CD4-positive, alpha-beta T cell treated with Interleukin-17A for 1 hour (primary cell): Measurements from ENCODE around the gene DPP10.

ENCODE experiments used
- DNase-seq: peaks from one replicate; pipeline ENCODE4 v3.0.0-alpha.2; 2020

DPP10 gene

DNA sequence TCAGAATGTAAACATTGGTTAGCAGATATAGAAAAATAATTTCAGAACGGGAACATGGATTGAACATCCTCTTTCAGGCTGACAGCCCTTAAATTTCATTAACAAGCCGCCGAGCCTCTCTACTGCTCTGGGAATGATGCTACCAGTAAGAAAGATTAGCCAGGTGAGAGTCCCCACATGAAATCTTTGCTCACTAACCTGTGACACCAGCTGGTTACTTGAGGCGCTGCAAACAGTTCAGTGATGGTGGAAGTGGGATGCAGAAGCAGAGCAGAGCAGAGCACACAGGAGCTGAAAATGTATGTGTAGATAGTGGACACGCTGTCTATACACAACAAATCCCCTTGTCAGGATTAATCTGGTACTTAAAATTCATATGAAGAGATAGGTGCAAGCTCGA is 721.1 kb downstream of the DPP10 start:
- DNase-seq = no peak

GRCh38 chr2:115165529-115166109 is 723.2 kb downstream of the DPP10 start:
- DNase-seq = no peak

DNA sequence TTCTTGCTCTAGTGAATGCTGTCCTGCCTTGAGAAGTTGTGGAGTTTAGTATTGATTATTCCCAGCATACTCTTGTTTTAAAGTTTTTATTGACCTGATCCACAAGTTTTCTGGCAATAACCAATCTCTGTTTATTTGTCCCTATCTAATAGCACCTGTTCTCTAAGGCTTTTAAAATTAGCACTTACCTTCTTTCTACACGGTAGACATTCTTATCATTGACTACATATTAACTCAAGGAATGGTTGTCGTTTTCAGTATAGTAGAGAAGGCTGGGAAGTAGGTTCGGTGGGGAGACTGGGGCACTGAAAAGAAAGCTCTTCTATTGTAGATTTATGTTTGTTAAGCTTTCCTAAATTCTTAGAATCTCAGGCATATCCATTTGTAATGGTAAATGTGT is 726.0 kb downstream of the DPP10 start:
- no peak for DNase-seq

GRCh38 chr2:115169814-115170213 is 727.4 kb downstream of the DPP10 start:
- DNase-seq = no peak

DNA sequence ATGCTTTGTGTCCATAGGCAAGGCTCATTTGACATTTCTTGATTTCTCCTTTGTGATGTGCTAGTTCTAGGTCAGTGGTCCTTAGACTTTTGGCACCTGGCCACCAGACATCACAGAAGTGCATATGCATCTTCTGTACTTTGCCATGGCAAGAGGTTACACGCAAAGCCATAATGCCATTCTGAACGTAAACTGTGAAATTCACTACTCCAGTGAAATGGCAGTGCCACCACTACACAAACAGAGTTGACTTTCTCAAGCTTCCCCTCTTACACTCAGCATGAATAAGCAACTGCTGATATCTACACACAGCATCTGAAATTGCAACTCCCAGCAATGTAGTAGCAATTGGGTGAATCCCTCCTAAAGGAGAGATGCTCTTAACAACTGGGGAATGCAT is 729.3 kb downstream of the DPP10 start:
- DNase-seq = no peak

GRCh38 chr2:115174651-115175050 is 732.2 kb downstream of the DPP10 start:
- DNase-seq = no peak

- DNase-seq = no peak
Measured at GRCh38 chr2:115183144-115183543, 740.7 kb downstream of the DPP10 start.

- no peak for DNase-seq
Measured at GRCh38 chr2:115190459-115190858, 748.0 kb downstream of the DPP10 start.

- no peak for DNase-seq
Measured at GRCh38 chr2:115194623-115195022, 752.2 kb downstream of the DPP10 start.

DNA sequence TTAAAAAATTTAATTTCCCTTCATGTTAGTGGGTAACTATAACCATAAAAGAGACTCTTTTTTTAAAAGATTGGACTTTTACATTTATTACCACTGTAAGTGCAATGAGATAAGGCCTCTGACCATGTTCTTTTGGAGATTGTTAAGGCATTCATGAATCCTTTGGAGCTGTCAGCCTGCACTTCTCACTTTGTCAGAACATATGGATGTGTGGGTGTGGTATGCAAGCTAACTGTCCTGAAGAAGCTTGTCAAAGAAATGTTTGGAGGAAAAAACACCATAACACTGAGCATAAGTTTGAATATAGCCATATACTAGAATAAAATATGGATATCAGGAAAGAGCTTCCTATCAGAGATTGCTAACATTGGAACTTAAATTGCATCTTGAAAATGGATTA is 754.1 kb downstream of the DPP10 start:
- DNase-seq = no peak

- DNase-seq = no peak
Measured at GRCh38 chr2:115199966-115200365, 757.5 kb downstream of the DPP10 start.

GRCh38 chr2:115201386-115201785 is 758.9 kb downstream of the DPP10 start:
- DNase-seq = no peak

- no peak for DNase-seq
Measured at GRCh38 chr2:115208493-115209164, 766.2 kb downstream of the DPP10 start.

DNA sequence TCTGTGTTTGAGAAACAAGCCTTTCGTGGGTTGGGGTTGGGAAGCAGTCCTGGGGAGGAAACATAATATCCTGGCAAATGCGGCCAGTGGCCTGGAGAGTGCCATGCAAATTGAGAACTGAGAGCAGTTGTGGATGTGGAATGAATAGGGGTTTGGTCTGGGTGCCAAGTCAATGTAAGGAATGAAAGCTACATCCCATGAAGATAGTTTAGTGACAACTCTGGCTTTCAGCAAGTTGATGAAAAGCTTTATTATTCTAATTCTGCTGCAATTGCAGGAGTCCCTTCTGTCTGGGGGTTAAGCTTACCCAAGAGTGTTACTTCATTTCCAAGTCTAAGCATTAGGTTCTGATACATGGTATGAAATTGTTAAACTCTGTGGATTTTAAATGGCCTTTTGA is 771.6 kb downstream of the DPP10 start:
- no peak for DNase-seq

- no peak for DNase-seq
Measured at GRCh38 chr2:115219296-115219695, 776.9 kb downstream of the DPP10 start.

GRCh38 chr2:115234186-115234585 is 791.7 kb downstream of the DPP10 start:
- no peak for DNase-seq

DNA sequence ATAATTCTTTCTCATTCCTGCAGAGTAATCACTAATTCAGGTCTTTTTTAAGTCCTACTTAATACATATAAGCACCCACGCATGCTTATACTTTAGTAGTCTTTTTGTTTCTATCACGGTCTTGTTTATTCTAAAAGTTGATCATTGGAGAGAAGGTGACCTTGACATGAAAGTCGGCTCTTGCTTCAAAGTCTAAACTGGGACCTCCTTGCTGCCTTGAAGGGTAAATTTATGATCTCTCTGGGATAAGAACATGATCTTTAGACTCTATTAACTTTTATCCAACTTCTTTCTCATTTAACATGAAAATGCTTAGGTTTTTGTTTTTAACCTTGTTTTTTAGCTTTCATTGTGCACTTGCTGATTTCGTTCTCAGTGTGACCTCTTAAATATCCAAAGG is 792.3 kb downstream of the DPP10 start:
- no peak for DNase-seq

DNA sequence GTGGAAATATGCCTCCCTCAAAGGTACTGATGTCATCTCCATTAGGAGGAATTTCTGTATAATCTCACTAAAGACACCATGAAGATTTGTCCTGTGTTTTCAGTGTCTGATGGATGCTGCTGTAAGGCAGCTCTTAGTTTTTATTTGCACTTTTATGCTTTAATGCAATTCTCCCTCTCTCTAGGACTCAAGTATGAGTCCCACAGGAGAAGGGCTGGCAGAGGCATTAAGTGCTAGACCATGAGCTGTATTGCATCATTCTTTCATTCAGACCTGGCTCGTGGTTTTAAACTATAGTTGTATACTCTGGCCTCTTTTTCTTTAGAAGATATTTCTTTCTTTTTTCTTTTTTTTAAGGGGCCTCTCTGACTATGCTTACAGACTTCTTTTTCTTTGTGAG is 805.6 kb downstream of the DPP10 start:
- DNase-seq = no peak

DNA sequence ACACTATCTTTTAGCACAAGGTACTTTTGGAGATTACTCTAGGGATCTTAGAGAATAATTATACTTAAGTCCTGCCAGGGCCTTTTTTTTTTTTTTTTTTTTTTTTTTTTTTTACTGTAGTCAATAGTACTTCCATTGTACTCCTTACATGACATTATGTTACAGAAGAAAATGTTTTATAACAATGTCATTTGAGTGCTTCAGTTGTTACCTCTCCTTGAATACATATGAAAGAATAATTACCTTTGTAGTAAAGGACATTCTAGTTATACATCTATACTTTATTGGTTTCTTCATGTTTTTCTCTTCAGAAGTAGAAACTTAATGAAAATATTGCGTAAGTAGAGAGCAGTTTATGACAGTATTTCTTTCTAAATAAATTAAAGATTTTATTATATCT is 834.9 kb downstream of the DPP10 start:
- DNase-seq = no peak

- DNase-seq = no peak
Measured at GRCh38 chr2:115285416-115285815, 843.0 kb downstream of the DPP10 start.

- DNase-seq = no peak
Measured at GRCh38 chr2:115290478-115290877, 848.0 kb downstream of the DPP10 start.

DNA sequence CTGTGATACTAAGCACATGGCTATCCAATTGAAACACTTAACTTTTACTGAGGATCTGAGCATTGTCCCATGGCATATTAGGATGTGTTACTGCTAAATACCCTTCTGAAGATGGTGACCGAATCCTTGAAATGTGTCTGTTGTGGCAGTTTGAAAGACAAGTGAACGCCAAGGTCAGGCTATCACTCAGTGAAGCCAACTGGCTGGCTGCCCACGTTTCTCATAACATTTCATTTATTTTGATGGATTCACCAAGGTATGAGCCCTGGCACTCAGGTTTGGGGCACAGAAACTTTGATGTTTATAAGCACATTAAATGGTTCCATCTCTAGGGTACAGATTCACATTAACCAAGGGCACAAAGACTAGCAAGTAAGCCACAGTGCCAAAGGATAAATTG is 850.3 kb downstream of the DPP10 start:
- no peak for DNase-seq

- DNase-seq = no peak
Measured at GRCh38 chr2:115294999-115295398, 852.6 kb downstream of the DPP10 start.

GRCh38 chr2:115297056-115297455 is 854.6 kb downstream of the DPP10 start:
- DNase-seq = no peak

DNA sequence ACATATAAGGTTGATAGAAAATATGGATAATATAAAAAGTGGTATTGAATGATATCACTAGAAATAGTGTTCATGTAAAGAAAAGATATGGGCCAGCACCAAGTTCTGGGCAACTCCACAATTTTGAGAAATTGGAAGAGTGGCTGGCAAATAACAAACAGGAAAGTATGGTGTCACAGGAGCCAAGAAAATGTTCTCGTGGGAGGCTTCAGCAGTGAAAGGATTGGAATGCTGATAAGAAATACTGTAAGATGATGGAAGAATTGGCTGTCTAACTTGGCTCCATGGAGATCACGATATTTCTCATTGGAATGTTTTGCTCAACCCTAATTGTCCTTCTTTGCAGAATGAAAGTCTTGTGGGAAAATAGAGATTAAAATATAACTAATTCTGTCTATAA is 856.8 kb downstream of the DPP10 start:
- no peak for DNase-seq
